ENCODE data around the gene FOXE3.

- TF ChIP-seq POLR2A (IDR thresholded peaks at IDR 0.05; ENCODE audit: low read depth, low read length) (no peak), POLR2AphosphoS5 (IDR thresholded peaks at IDR 0.05; ENCODE audit: low read depth, low read length) (no peak), TAF1 (IDR thresholded peaks at IDR 0.05; ENCODE audit: borderline replicate concordance, low read depth, low read length) (no peak)
Observed at GRCh38 chr1:47420547-47420946, 4.5 kb downstream of the FOXE3 start.
